ENCODE data around the gene CSGALNACT2. TPM values are rescaled to one million over a fixed set of nuclear protein-coding genes. Genes with fewer than 3 reads are reported as not detected.

CSGALNACT2 gene
- total and polyA plus RNA-seq, 2 of the 13 experiments (the other 11 are each of a cell fraction or from before 2014, with no cell fraction given): 3.3 to 7.1 TPM

GRCh38 chr10:43125274-43125845 lies 12.9 kb upstream of the CSGALNACT2 start (continued):
- no peak for TF ChIP-seq ARID4A (CRISPR knock-in tag; IDR thresholded peaks at IDR 0.05; ENCODE audit: borderline replicate concordance)
- TF ChIP-seq HES4 (CRISPR knock-in tag; IDR thresholded peaks at IDR 0.05; ENCODE audit: borderline replicate concordance): no peak
- TF ChIP-seq FOXJ3 (CRISPR knock-in tag; IDR thresholded peaks at IDR 0.05; ENCODE audit: borderline replicate concordance): no peak
- no peak for TF ChIP-seq ZKSCAN1 (IDR thresholded peaks at IDR 0.05; ENCODE audit: low read length)
- TF ChIP-seq CENPX (CRISPR knock-in tag; IDR thresholded peaks at IDR 0.05): no peak
- no peak for TF ChIP-seq ZNF280B (CRISPR knock-in tag; IDR thresholded peaks at IDR 0.05; ENCODE audit: borderline replicate concordance)
- no peak for TF ChIP-seq PHF20 (CRISPR knock-in tag; IDR thresholded peaks at IDR 0.05)
- no peak for TF ChIP-seq ZNF10 (CRISPR knock-in tag; IDR thresholded peaks at IDR 0.05; ENCODE audit: borderline replicate concordance, low read depth)

Data from HepG2 (cell line).